ENCODE data around the gene ARL3. TPM values are rescaled to one million over a fixed set of nuclear protein-coding genes. Genes with fewer than 3 reads are reported as not detected.
A peak's percentile ranks its signal among the peaks of the same experiment; 100 is the strongest.

ARL3 gene
- total and polyA plus RNA-seq, 7 donors, result 2.8 to 6.5 (median 3.4) TPM

DNA sequence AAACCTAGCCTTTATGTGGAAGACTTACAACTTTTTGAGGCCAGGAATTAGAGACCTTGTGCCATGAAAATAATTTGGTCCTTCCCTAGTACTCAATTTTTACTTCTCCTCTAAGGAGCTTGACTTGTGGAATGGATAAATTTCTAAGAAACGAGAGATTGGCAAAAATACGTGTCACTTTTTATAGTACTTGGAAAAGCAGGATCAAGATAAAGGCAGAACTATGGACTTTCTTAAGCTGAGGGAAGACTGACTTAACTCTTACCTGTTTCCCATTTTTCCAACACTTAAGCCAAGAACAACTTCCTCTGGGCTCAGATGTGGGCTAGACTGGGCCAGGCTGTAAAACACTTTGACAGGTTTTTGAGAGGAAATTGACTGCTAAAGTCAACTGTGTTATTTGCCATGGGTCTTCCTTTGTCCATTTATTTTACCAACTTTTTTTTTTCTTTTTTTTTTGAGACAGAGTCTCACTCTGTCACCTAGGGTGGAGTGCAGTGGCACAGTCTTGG is 27.6 kb upstream of the ARL3 start:
- H3K4me3 ChIP-seq, result no peak overlapping the region
- ATAC-seq, result no peak
- H3K9me3 ChIP-seq, result no peaks in the 10 kb centered on the region
- WGBS, 3 donors, result 64 to 78% (median 64%) methylated on average over 2 of the region's 2 CpGs
- no peak for DNase-seq
- TF ChIP-seq CTCF (IDR thresholded peaks at IDR 0.05), result no peak
- intact Hi-C loops (cut with DNase I), result loop anchor here in 1 of 2 donors (5.0 kb wide), 2 partner anchors 61 to 76 kb away; no protein-coding TSS in a partner anchor
- no peak overlapping the region for H3K27ac ChIP-seq
- H3K27me3 ChIP-seq (ENCODE audit: insufficient read depth in 3 of 3, low read length in 2 of 3), result no peaks in the 10 kb centered on the region
- H3K4me1 ChIP-seq, result peaks cover 14% of the 10 kb centered on the region
- peaks cover 0 to 11% of the 10 kb centered on the region in 2 donors for H3K36me3 ChIP-seq (ENCODE audit: insufficient read depth in 1 of 2, low read depth in 1 of 2)

DNA sequence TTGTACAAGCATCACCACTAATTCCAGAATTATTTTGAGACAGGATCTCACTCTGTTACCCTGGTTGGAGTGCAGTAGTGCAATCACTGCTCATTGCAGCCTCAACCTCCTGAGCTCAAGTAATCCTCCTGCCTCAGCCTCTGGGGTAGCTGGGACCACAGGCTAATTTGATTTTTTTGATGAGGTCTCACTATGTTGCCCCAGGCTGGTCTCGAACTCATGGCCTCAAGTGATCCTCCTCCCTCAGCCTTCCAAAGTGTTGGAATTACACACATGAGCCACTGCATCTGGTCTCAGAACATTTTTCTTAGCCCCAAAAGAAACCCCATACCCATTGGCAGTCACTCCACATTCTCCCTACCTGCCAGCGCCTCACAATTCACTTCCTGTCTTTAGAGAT is 26.0 kb upstream of the ARL3 start:
- 71 to 82% (median 72%) methylated on average over 2 of the region's 2 CpGs for WGBS, 3 donors
- no peak for ATAC-seq
- intact Hi-C loops (cut with DNase I), result loop anchor here in 1 of 2 donors (1.0 to 5.0 kb wide), 3 partner anchors 27 to 77 kb away; no protein-coding TSS in a partner anchor

DNA sequence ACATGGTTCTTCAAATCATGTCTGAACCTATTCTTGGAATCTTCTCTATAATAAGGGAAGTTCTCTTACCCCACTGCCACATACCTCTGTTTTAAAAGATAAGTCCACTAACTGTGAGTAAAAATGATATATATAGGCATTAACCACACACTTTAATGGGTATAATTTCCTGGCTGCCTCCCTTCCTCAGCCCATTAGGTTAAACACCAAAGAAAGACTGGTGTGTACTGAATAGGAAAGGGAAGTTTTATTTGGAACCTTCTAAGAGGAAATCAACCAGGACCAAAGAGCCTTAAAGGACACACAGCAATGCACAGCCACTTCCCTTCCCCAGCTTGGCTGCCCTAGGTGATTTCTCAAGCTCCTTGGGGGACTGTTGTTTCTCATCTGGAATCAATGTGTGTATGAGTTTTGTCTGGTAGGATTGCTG is 24.5 kb upstream of the ARL3 start:
- H3K4me1 ChIP-seq, result no peaks in the 10 kb centered on the region
- H3K4me3 ChIP-seq, result no peak overlapping the region
- ATAC-seq, result no peak
- TF ChIP-seq CTCF (IDR thresholded peaks at IDR 0.05), result no peak
- no peaks in the 10 kb centered on the region for H3K9me3 ChIP-seq
- no peaks in the 10 kb centered on the region for H3K27me3 ChIP-seq (ENCODE audit: insufficient read depth in 3 of 3, low read length in 2 of 3)
- intact Hi-C loops (cut with DNase I), result no loop called here
- peaks cover 0 to 20% of the 10 kb centered on the region in 2 donors for H3K36me3 ChIP-seq (ENCODE audit: insufficient read depth in 1 of 2, low read depth in 1 of 2)
- H3K27ac ChIP-seq, result no peak overlapping the region
- DNase-seq, result no peak

More for the DNA sequence above, 26.0 kb upstream of the ARL3 start:
- Histone ChIP-seq H3K4me3 (no peak overlapping the region), H3K36me3 (ENCODE audit: insufficient read depth in 1 of 2, low read depth in 1 of 2) (peaks cover 0 to 11% of the 10 kb centered on the region in 2 donors), H3K27me3 (ENCODE audit: insufficient read depth in 3 of 3, low read length in 2 of 3) (no peaks in the 10 kb centered on the region), H3K9me3 (no peaks in the 10 kb centered on the region), H3K27ac (no peak overlapping the region), H3K4me1 (peaks cover 6% of the 10 kb centered on the region)
- no peak for TF ChIP-seq CTCF (IDR thresholded peaks at IDR 0.05)
- no peak for DNase-seq

DNA sequence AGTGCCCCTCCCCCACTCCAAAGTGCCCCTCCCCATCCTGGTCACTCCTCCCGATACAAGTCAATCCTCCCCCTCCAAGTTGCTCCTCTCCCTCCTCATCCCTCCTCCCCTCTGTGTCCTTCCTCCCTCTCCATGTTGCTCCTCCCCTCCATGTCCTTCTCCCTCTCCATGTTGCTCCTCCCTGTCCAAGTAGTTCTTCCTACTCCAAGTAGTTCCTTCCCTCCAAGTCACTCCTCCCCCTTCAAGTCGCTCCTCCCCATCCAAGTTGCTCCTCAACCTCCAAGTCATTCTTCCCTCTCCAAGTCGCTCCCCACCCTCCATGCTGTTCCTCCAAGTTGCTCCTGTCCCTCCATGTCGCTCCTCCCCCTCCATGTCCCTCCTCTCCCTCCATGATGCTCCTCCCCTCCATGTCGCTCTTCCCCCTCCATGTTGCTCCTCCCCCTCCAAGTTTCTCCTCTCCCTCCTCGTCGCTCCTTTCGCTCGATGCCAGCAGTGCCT is 20.9 kb upstream of the ARL3 start:
- DNase-seq (peak; percentile 48 to 63), ATAC-seq (peak in 3 of 4 donors; percentile 45 to 53 (median 46))
- H3K9me3 ChIP-seq, result no peaks in the 10 kb centered on the region
- WGBS, 3 donors, result 67 to 71% (median 71%) methylated on average over 9 of the region's 9 CpGs
- H3K36me3 ChIP-seq (ENCODE audit: insufficient read depth in 1 of 2, low read depth in 1 of 2), result peaks cover 4 to 41% of the 10 kb centered on the region in 2 donors
- no peaks in the 10 kb centered on the region for H3K27me3 ChIP-seq (ENCODE audit: insufficient read depth in 3 of 3, low read length in 2 of 3)
- no peaks in the 10 kb centered on the region for H3K4me1 ChIP-seq
- TF ChIP-seq CTCF (IDR thresholded peaks at IDR 0.05), result no peak
- no peak overlapping the region for H3K27ac ChIP-seq
- no peak overlapping the region for H3K4me3 ChIP-seq
- intact Hi-C loops (cut with DNase I), result no loop called here

DNA sequence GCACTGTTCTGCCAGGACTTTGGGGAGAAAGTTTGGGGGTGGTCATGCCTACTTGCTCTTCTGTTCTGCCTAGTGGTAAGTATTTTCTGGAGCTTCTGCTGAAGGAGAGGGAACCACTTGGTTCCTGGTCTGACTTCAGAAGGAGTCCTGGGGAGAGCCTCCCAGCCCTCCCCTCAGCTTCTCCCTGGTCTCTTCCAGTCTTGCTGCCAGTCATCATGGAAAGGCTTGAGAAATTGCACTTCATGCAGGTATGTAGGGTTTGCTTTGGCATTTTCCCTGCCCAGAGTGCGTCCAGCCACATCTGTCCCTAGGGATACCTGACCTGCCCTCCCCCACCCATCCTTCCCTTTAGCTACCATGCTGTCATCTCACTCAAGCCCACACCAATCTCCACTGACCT is 18.5 kb upstream of the ARL3 start:
- Histone ChIP-seq H3K9me3 (no peaks in the 10 kb centered on the region), H3K27me3 (ENCODE audit: insufficient read depth in 3 of 3, low read length in 2 of 3) (no peaks in the 10 kb centered on the region), H3K27ac (no peak overlapping the region), H3K4me1 (no peaks in the 10 kb centered on the region), H3K36me3 (ENCODE audit: insufficient read depth in 1 of 2, low read depth in 1 of 2) (peaks cover 4 to 51% of the 10 kb centered on the region in 2 donors), H3K4me3 (no peak overlapping the region)
- ATAC-seq, result no peak
- TF ChIP-seq CTCF (IDR thresholded peaks at IDR 0.05), result no peak
- WGBS, 3 donors, result 0 to 54% (median 30%) methylated on average over 1 of the region's 1 CpG
- intact Hi-C loops (cut with DNase I), result loop anchor here in 1 of 2 donors (5.0 kb wide), 1 partner anchor 80 kb away; no protein-coding TSS in a partner anchor
- DNase-seq, result no peak
